Prostate gland (tissue), 2 donors: ENCODE data around the gene NTN5. TPM values are rescaled to one million over a fixed set of nuclear protein-coding genes. Genes with fewer than 3 reads are reported as not detected.
A peak's percentile ranks its signal among the peaks of the same experiment; 100 is the strongest.
"Not testable (repeated sequence)": the region's sequence is repeated elsewhere in the genome, so short reads cannot be mapped to it uniquely, and the experiment has no call there.

Experiments used
- DNase-seq: peaks from one replicate; pipeline ENCODE4 v3.0.0-alpha.2; 2019; ENCODE audit warnings: low spot score
- H3K27ac ChIP-seq, 2 donors: fragments of 200-600 bp; sonication (generic); 2 replicates each; pipeline ENCODE4 v1.5.1; 2017 to 2019
- H3K27me3 ChIP-seq: fragments of 200-600 bp; sonication (generic); replicated peaks from 2 replicates; pipeline ENCODE4 v1.5.1; 2019; ENCODE audit not compliant: insufficient read depth
- H3K36me3 ChIP-seq, 2 donors: fragments of 200-600 bp; sonication (generic); 1 replicate in 1 of 2; 2 replicates in 1 of 2; pipeline versions ENCODE4 v1.5.1 to v1.8.1; 2017 to 2019
- H3K4me1 ChIP-seq: fragments of 200-600 bp; sonication (generic); replicated peaks from 2 replicates; pipeline ENCODE4 v1.5.1; 2019
- H3K4me3 ChIP-seq, 2 donors: fragments of 200-600 bp; sonication (generic); 2 replicates each; pipeline ENCODE4 v1.5.1; 2017 to 2019
- H3K9me3 ChIP-seq: fragments of 200-600 bp; sonication (generic); 2 replicates; pipeline ENCODE4 v1.5.1; 2017
- POLR2A ChIP-seq: fragments of 450-650 bp; IDR thresholded peaks from one replicate; pipeline ENCODE4 v1.6.1; 2016; ENCODE audit warnings: antibody characterized with exemption, mild to moderate bottlenecking
- POLR2AphosphoS5 ChIP-seq: sonication (generic); formaldehyde crosslinking; IDR thresholded peaks from one replicate; pipeline ENCODE4 v1.6.1; 2017; ENCODE audit warnings: antibody characterized with exemption
- WGBS: methylation state at CpG from one replicate; pipeline ENCODE4 v1.1.5; 2018; 5-methylcytosine and 5-hydroxymethylcytosine counted together
- intact Hi-C: fragments of 100-400 bp; cut with DNase I; formaldehyde crosslinking; loops from one replicate; pipeline ENCODE4 v1.14.2; 2022
- total RNA-seq, 2 donors: library from RNA; depleted of rRNA; stranded (reverse); fragments of >200 nt; gene quantifications; one replicate each; pipeline ENCODE4 v1.1.0, GENCODE V29; 2016
- TF ChIP-seq, protein P1 (sequence below), 4 experiments: fragments of 200-600 bp in 2 of 4; fragments of 450-650 bp in 2 of 4; sonication (generic) in 2 of 4; IDR thresholded peaks; 1 replicate in 3 of 4; 2 replicates in 1 of 4; pipeline ENCODE4 v1.5.1; 2016 to 2019; ENCODE audit warnings: antibody characterized with exemption in 4 of 4, mild to moderate bottlenecking in 2 of 4, moderate library complexity in 2 of 4

NTN5 gene
- total RNA-seq, 2 donors from 2014 or later: 0.91 to 2.6 TPM

DNA sequence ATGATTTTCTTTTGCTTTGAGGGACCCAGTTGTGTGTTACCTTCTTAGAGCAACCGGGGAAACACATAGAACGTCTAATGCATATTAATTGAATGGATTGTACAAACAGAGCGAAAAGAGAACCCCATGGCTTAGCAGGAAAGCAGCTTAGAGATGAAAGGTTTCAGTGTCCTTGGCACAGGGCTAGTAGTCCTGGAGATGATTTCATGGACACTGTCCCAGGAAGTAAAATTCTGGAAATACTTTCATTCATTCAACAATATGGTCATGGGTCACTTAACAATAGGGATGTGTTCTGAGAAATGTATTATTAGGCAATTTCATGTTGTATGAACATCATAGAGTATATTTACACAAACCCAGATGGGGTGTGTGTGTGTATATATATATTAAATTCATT is 13.3 kb upstream of the NTN5 start:
- H3K4me1 ChIP-seq: no peaks in the 10 kb centered on the region
- no peak overlapping the region for H3K4me3 ChIP-seq
- no peak for DNase-seq
- no peaks in the 10 kb centered on the region for H3K9me3 ChIP-seq
- H3K27me3 ChIP-seq: no peaks in the 10 kb centered on the region
- intact Hi-C loops: no loop called here
- 79% methylated on average over 3 of the region's 3 CpGs for WGBS
- TF ChIP-seq, protein P1, sequence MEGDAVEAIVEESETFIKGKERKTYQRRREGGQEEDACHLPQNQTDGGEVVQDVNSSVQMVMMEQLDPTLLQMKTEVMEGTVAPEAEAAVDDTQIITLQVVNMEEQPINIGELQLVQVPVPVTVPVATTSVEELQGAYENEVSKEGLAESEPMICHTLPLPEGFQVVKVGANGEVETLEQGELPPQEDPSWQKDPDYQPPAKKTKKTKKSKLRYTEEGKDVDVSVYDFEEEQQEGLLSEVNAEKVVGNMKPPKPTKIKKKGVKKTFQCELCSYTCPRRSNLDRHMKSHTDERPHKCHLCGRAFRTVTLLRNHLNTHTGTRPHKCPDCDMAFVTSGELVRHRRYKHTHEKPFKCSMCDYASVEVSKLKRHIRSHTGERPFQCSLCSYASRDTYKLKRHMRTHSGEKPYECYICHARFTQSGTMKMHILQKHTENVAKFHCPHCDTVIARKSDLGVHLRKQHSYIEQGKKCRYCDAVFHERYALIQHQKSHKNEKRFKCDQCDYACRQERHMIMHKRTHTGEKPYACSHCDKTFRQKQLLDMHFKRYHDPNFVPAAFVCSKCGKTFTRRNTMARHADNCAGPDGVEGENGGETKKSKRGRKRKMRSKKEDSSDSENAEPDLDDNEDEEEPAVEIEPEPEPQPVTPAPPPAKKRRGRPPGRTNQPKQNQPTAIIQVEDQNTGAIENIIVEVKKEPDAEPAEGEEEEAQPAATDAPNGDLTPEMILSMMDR (IDR thresholded peaks at IDR 0.05): no peak
- H3K27ac ChIP-seq: no peak overlapping the region
- H3K36me3 ChIP-seq: no peaks in the 10 kb centered on the region

DNA sequence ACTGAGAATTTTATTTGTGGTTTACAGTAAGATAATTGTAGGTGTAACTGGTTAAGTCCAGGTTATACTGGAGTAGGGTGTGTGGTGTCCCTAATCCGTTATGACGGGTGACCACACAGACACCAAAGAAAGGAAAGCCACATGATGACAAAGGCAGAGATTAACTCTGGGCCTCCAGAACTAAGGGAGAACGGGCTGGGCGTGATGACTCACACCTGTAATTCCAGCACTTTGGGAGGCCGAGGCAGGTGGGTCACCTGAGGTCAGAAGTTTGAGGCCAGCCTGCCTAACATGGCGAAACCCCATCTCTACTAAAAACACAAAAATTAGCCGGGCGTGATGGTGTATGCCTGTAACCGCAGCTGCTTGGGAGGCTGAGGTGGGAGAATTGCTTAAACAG is 12.8 kb upstream of the NTN5 start:
- Histone ChIP-seq H3K4me1 (no peaks in the 10 kb centered on the region), H3K27me3 (no peaks in the 10 kb centered on the region), H3K9me3 (no peaks in the 10 kb centered on the region), H3K36me3 (no peaks in the 10 kb centered on the region), H3K4me3 (no peak overlapping the region), H3K27ac (peak overlapping the region in 1 of 2 donors; percentile 43)
- intact Hi-C loops: no loop called here
- DNase-seq: no peak
- TF ChIP-seq POLR2A (no peak), POLR2AphosphoS5 (no peak)
- TF ChIP-seq, protein P1 (IDR thresholded peaks at IDR 0.05): no peak
- WGBS: 78% methylated on average over 9 of the region's 9 CpGs

- H3K4me1 ChIP-seq: no peaks in the 10 kb centered on the region
- H3K36me3 ChIP-seq: no peaks in the 10 kb centered on the region
- H3K9me3 ChIP-seq: no peaks in the 10 kb centered on the region
- H3K27ac ChIP-seq: no peak overlapping the region
- WGBS: 39% methylated on average over 11 of the region's 11 CpGs
- DNase-seq: no peak
- intact Hi-C loops: no loop called here
- TF ChIP-seq POLR2AphosphoS5: peak; percentile 21
- TF ChIP-seq POLR2A: no peak
- H3K4me3 ChIP-seq: no peak overlapping the region
- H3K27me3 ChIP-seq: no peaks in the 10 kb centered on the region
These were observed 10.5 kb upstream of the NTN5 start for GRCh38 chr19:48683349-48683748.

DNA sequence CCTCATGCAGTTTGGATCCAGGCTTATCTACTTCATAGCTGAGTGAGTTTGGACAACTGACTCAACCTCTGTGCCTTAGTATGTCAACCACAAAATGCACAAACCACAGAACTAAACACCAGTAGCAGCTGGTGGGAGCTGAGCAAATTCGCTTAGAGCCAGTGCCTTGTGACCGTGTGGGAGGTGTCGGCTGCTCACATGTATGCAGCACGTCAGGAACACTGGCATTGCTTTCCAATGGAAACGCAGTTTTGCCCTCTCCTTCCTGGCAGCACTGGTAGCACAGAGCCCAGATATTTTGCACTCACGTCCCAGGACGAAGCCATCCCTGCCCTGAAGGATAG is 8.3 kb upstream of the NTN5 start:
- Histone ChIP-seq H3K27ac (no peak overlapping the region), H3K4me3 (no peak overlapping the region), H3K4me1 (no peaks in the 10 kb centered on the region), H3K27me3 (no peaks in the 10 kb centered on the region), H3K9me3 (no peaks in the 10 kb centered on the region), H3K36me3 (no peaks in the 10 kb centered on the region)
- intact Hi-C loops: no loop called here
- 91% methylated on average over 7 of the region's 7 CpGs for WGBS
- DNase-seq: no peak
- no peak for TF ChIP-seq POLR2AphosphoS5
- TF ChIP-seq POLR2A: no peak
- TF ChIP-seq, protein P1 (IDR thresholded peaks at IDR 0.05): no peak

GRCh38 chr19:48680436-48681126 is 7.8 kb upstream of the NTN5 start:
- no peak for DNase-seq
- H3K9me3 ChIP-seq: no peaks in the 10 kb centered on the region
- H3K4me1 ChIP-seq: no peaks in the 10 kb centered on the region
- intact Hi-C loops: no loop called here
- H3K4me3 ChIP-seq: no peak overlapping the region
- H3K27ac ChIP-seq: no peak overlapping the region
- TF ChIP-seq, protein P1 (IDR thresholded peaks at IDR 0.05): no peak
- TF ChIP-seq POLR2A: no peak
- no peak for TF ChIP-seq POLR2AphosphoS5
- H3K36me3 ChIP-seq: no peaks in the 10 kb centered on the region
- H3K27me3 ChIP-seq: no peaks in the 10 kb centered on the region
- WGBS: 89% methylated on average over 45 of the region's 45 CpGs

DNA sequence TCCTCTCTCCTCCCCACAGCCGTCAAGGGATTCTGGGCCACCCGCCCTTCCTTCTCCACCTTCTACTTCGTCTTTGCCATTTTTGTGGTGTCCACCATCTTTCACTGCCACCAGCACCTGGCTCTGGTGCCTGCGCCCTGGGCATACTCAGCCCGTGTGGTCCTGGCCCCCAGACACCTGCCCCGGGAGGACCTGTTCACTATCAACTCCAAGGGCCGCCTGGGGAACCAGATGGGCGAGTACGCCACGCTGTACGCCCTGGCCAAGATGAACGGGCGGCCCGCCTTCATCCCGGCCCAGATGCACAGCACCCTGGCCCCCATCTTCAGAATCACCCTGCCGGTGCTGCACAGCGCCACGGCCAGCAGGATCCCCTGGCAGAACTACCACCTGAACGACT is 7.2 kb upstream of the NTN5 start:
- H3K9me3 ChIP-seq, H3K27ac ChIP-seq, DNase-seq, intact Hi-C loops, H3K27me3 ChIP-seq, H3K4me1 ChIP-seq, H3K36me3 ChIP-seq, H3K4me3 ChIP-seq: not testable (repeated sequence)
- 93% methylated on average over 17 of the region's 19 CpGs for WGBS
